Spleen (tissue), 11 donors: ENCODE data around the gene MT1B. TPM values are rescaled to one million over a fixed set of nuclear protein-coding genes. Genes with fewer than 3 reads are reported as not detected.
A peak's percentile ranks its signal among the peaks of the same experiment; 100 is the strongest.

Experiments used
- DNase-seq: peaks from one replicate; pipeline ENCODE4 v3.0.0-alpha.2; 2020
- H3K27ac ChIP-seq, 8 donors: fragments of 200-600 bp; sonication (generic) in 7 of 8; 1 replicate in 4 of 8; 2 replicates in 4 of 8; pipeline versions ENCODE4 v1.5.0 to v1.8.0; 2016 to 2021; ENCODE audit warnings: inconsistent platforms in 4 of 8, mild to moderate bottlenecking in 4 of 8, moderate library complexity in 1 of 8
- H3K27me3 ChIP-seq, 7 donors: fragments of 200-600 bp; sonication (generic) in 6 of 7; replicated peaks in 1 of 7; 1 replicate in 4 of 7; 2 replicates in 3 of 7; pipeline versions ENCODE4 v1.5.0 to v1.8.0; 2016 to 2021; ENCODE audit warnings: inconsistent platforms in 3 of 7, mild to moderate bottlenecking in 1 of 7
- H3K36me3 ChIP-seq, 6 donors: fragments of 200-600 bp; sonication (generic) in 5 of 6; 1 replicate in 4 of 6; 2 replicates in 2 of 6; pipeline versions ENCODE4 v1.5.0 to v1.8.0; 2016 to 2021; ENCODE audit warnings: inconsistent platforms in 2 of 6
- H3K4me1 ChIP-seq, 6 donors: fragments of 200-600 bp; sonication (generic) in 5 of 6; 1 replicate in 3 of 6; 2 replicates in 3 of 6; pipeline versions ENCODE4 v1.5.0 to v1.8.0; 2016 to 2021; ENCODE audit warnings: inconsistent platforms in 3 of 6
- H3K4me3 ChIP-seq, 8 donors: fragments of 200-600 bp; sonication (generic) in 7 of 8; 1 replicate in 4 of 8; 2 replicates in 4 of 8; pipeline versions ENCODE4 v1.5.0 to v1.8.0; 2016 to 2021; ENCODE audit warnings: inconsistent platforms in 4 of 8, mild to moderate bottlenecking in 4 of 8, moderate library complexity in 2 of 8
- H3K9me3 ChIP-seq, 8 donors: fragments of 200-600 bp; sonication (generic) in 7 of 8; 1 replicate in 4 of 8; 2 replicates in 4 of 8; pipeline versions ENCODE4 v1.5.0 to v1.8.0; 2016 to 2021; ENCODE audit warnings: inconsistent platforms in 4 of 8
- CTCF ChIP-seq, 11 experiments: fragments of 200-600 bp in 7 of 11; fragments of 450-650 bp in 4 of 11; sonication (generic) in 4 of 11; IDR thresholded peaks in 8 of 11; conservative IDR thresholded peaks in 3 of 11; 1 replicate in 7 of 11; 2 replicates in 4 of 11; pipeline versions ENCODE4 v1.4.0 to v1.8.0; 2016 to 2021; ENCODE audit warnings: antibody characterized with exemption in 11 of 11, inconsistent platforms in 4 of 11, mild to moderate bottlenecking in 1 of 11
- POLR2A ChIP-seq, 3 donors: fragments of 450-650 bp; IDR thresholded peaks; one replicate each; pipeline ENCODE4 v1.5.1; 2017; ENCODE audit warnings: antibody characterized with exemption in 3 of 3, mild to moderate bottlenecking in 1 of 3
- POLR2AphosphoS5 ChIP-seq, 3 donors: sonication (generic); formaldehyde crosslinking; IDR thresholded peaks; one replicate each; pipeline ENCODE4 v1.5.1; 2017; ENCODE audit warnings: antibody characterized with exemption in 3 of 3
- WGBS, 5 donors: extraction: QIAGEN DNeasy Blood & Tissue Kit in 3 of 5; methylation state at CpG; one replicate each; pipeline versions ENCODE4 v1.1.5 to v1.1.7; 2013 to 2018; 5-methylcytosine and 5-hydroxymethylcytosine counted together
- intact Hi-C: fragments of 100-400 bp; cut with DNase I; formaldehyde crosslinking; loops from one replicate; pipeline ENCODE4 v1.15.0; 2023; ENCODE audit warnings: low total_unique reads
- polyA plus RNA-seq, 3 donors: library from polyadenylated mRNA; stranded (reverse); fragments of 200-250 nt; gene quantifications; one replicate each; pipeline ENCODE4 v1.2.1, GENCODE V29; 2013
- total RNA-seq, 7 donors: library from RNA; depleted of rRNA in 3 of 7; stranded (reverse); fragments of >200 nt in 3 of 7; fragmentation: NEBNext Ultra II Directional in 4 of 7; extraction: Animal tissue kit (Norgen Biotek cat#: 25700) in 4 of 7; gene quantifications; one replicate each; pipeline versions ENCODE4 v1.1.0 to v1.2.1, GENCODE V29; 2016 to 2021
- donor health status: healthy with polysubstance abuse.
- donor health status: DM: no; HTN: no; CAD: no; lungs with moderate emphysema.
- donor health status: DM: no; HTN: no; CAD: no.
- donor health status: Bipolar disorder and iron deficiency.
- donor health status: healthy.
- donor health status: DM: no; HTN: no; CAD: no.
- donor health status: DM: yes; HTN: yes; CAD: no.

Gene MT1B
- total and polyA plus RNA-seq, 10 donors, result not detected

GRCh38 chr16:56675685-56676210 lies 24.1 kb downstream of the MT1B start:
- no peak for DNase-seq
- intact Hi-C loops, result no loop called here
- H3K4me1 ChIP-seq, result peaks cover 0 to 14% (median 9%) of the 10 kb centered on the region in 6 donors

GRCh38 chr16:56677474-56677873 lies 25.8 kb downstream of the MT1B start:
- no peaks in the 10 kb centered on the region for H3K9me3 ChIP-seq
- peaks cover 3 to 51% (median 9%) of the 10 kb centered on the region in 7 donors for H3K27me3 ChIP-seq
- H3K4me1 ChIP-seq, result peaks cover 0 to 29% (median 20%) of the 10 kb centered on the region in 6 donors
- no peak for DNase-seq
- 81 to 93% (median 84%) methylated on average over 3 of the region's 3 CpGs for WGBS, 5 donors
- H3K27ac ChIP-seq, result no peak overlapping the region
- intact Hi-C loops, result no loop called here
- H3K36me3 ChIP-seq, result no peaks in the 10 kb centered on the region
- TF ChIP-seq POLR2AphosphoS5 (IDR thresholded peaks at IDR 0.05), result no peak
- TF ChIP-seq CTCF (IDR thresholded peaks at IDR 0.05 in 8 of 11, conservative IDR thresholded peaks at IDR 0.05 in 3 of 11), result no peak
- TF ChIP-seq POLR2A (IDR thresholded peaks at IDR 0.05), result no peak
- H3K4me3 ChIP-seq, result no peak overlapping the region

More at GRCh38 chr16:56675685-56676210, 24.1 kb downstream of the MT1B start:
- Histone ChIP-seq H3K27ac (no peak overlapping the region), H3K27me3 (peaks cover 3 to 68% (median 11%) of the 10 kb centered on the region in 7 donors), H3K9me3 (no peaks in the 10 kb centered on the region), H3K4me3 (peak overlapping the region in 5 of 8 donors; percentile 16 to 54 (median 18)), H3K36me3 (no peaks in the 10 kb centered on the region)
- WGBS, 5 donors, result 2 to 7% (median 5%) methylated on average over 31 to 32 of the region's 32 CpGs
- TF ChIP-seq POLR2A (IDR thresholded peaks at IDR 0.05), result no peak
- TF ChIP-seq CTCF (IDR thresholded peaks at IDR 0.05 in 8 of 11, conservative IDR thresholded peaks at IDR 0.05 in 3 of 11), result no peak
- TF ChIP-seq POLR2AphosphoS5 (IDR thresholded peaks at IDR 0.05), result no peak

GRCh38 chr16:56679078-56679730 lies 27.5 kb downstream of the MT1B start:
- no peak for DNase-seq
- no peaks in the 10 kb centered on the region for H3K9me3 ChIP-seq
- peaks cover 0 to 44% (median 33%) of the 10 kb centered on the region in 6 donors for H3K4me1 ChIP-seq
- H3K27ac ChIP-seq, result no peak overlapping the region
- no peaks in the 10 kb centered on the region for H3K36me3 ChIP-seq
- no peak for TF ChIP-seq POLR2AphosphoS5 (IDR thresholded peaks at IDR 0.05)
- no peak for TF ChIP-seq POLR2A (IDR thresholded peaks at IDR 0.05)
- TF ChIP-seq CTCF (IDR thresholded peaks at IDR 0.05 in 8 of 11, conservative IDR thresholded peaks at IDR 0.05 in 3 of 11), result no peak
- intact Hi-C loops, result no loop called here
- 84 to 93% (median 91%) methylated on average over 3 of the region's 3 CpGs for WGBS, 5 donors
- H3K27me3 ChIP-seq, result peaks cover 3 to 34% (median 9%) of the 10 kb centered on the region in 7 donors
- no peak overlapping the region for H3K4me3 ChIP-seq

GRCh38 chr16:56679818-56680217 lies 28.1 kb downstream of the MT1B start:
- 79 to 95% (median 86%) methylated on average over 5 to 6 of the region's 6 CpGs for WGBS, 5 donors
- DNase-seq, result no peak
- H3K27ac ChIP-seq, result no peak overlapping the region

More at GRCh38 chr16:56679818-56680217, 28.1 kb downstream of the MT1B start:
- Histone ChIP-seq H3K4me3 (no peak overlapping the region), H3K27me3 (peaks cover 3 to 30% (median 9%) of the 10 kb centered on the region in 7 donors), H3K36me3 (no peaks in the 10 kb centered on the region), H3K4me1 (peaks cover 0 to 44% (median 33%) of the 10 kb centered on the region in 6 donors), H3K9me3 (no peaks in the 10 kb centered on the region)
- TF ChIP-seq CTCF (IDR thresholded peaks at IDR 0.05 in 8 of 11, conservative IDR thresholded peaks at IDR 0.05 in 3 of 11) (no peak), POLR2AphosphoS5 (IDR thresholded peaks at IDR 0.05) (no peak), POLR2A (IDR thresholded peaks at IDR 0.05) (no peak)
- intact Hi-C loops, result loop anchor here (10.0 kb wide), 1 partner anchor 75 kb away; the partner anchor contains the start of gene MT2A
